ENCODE measurements around the gene FADS6. TPM values are rescaled to one million over a fixed set of nuclear protein-coding genes. Genes with fewer than 3 reads are reported as not detected.

The FADS6 gene
- total and polyA plus RNA-seq, 2 of the 13 experiments (the other 11 are each of a cell fraction or from before 2014, with no cell fraction given) = 0.11 TPM

DNA sequence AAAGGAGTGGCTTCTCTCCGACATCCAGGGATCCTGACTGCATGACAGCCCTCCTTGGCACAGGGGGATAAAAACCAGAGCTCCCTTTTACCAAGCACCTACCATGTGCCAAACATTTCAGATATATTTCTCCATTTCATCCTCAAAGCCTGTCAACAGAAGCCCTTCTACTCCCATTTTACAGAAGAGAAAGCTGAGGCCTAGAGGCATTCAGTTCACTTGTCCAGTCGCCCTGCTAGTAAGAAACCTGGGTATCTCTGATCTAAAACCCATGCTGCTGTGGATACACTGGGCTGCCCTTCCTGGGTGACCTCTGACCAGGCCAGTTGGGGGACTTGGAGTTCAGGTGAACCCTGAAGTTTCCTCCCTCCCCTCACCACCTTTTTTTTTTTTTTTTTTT is 14.8 kb downstream of the FADS6 start:
- peaks cover 7 to 50% of the 10 kb centered on the region in 2 experiments; a peak in 4 of 5 replicates for H3K27me3 ChIP-seq (ENCODE audit: control insufficient read depth in 1 of 2, insufficient read depth in 2 of 2, low read length in 2 of 2)
- CTCF ChIA-PET (ENCODE audit: low intra/inter-chr PET ratio, low total read pairs) = no interaction called here
- FAIRE-seq = no peak
- TF ChIP-seq ZNF629 (CRISPR knock-in tag; conservative IDR thresholded peaks at IDR 0.05) = peak; percentile 73
- TF ChIP-seq ATF6 (CRISPR knock-in tag; conservative IDR thresholded peaks at IDR 0.05) = no peak
- 0 out of 2 replicates have a peak, but pooled peaks have one; percentile 12 for TF ChIP-seq ZMYM3 (CRISPR knock-in tag; IDR thresholded peaks at IDR 0.05)
- TF ChIP-seq PHF21A (CRISPR knock-in tag; IDR thresholded peaks at IDR 0.05) = no peak
- WGBS (ENCODE audit: low lambda C conversion rate) = 19% methylated on average over 2 of the region's 2 CpGs
- no peak overlapping the region for H3K9ac ChIP-seq (ENCODE audit: insufficient read depth, low read depth, low read length)
- no peak for DNase-seq (ENCODE audit: low spot score)
- no peaks in the 10 kb centered on the region for H3K9me3 ChIP-seq (ENCODE audit: low read length)
- ATAC-seq = no peak
- no TSS peak for BruUV-seq (replicated peaks)
- POLR2A ChIA-PET = interaction anchor here (2.0 kb wide), 1 partner anchor 129 kb away, joined by 6 read pairs; no protein-coding TSS in a partner anchor
- no peaks in the 10 kb centered on the region for H3K36me3 ChIP-seq (replicated peaks in 1 of 2; ENCODE audit: control insufficient read depth in 1 of 2, insufficient read depth in 2 of 2, low read length in 2 of 2)
- in situ Hi-C loops (cut with HindIII; ENCODE audit: extremely low pct_ligation_motif_present, low pct_unique_long_range_greater_than_20kb) = no loop called here
- peaks cover 51% of the 10 kb centered on the region for H3K4me1 ChIP-seq (ENCODE audit: insufficient read depth, low read length)
- intact Hi-C loops (cut with micrococcal nuclease; ENCODE audit: unreplicated experiment) = no loop called here
- H3K4me3 ChIP-seq (replicated peaks in 1 of 3; ENCODE audit: insufficient read depth in 1 of 3, low read depth in 2 of 3, low read length in 3 of 3) = no peak overlapping the region
- no peak overlapping the region for H2AFZ ChIP-seq (ENCODE audit: low read length)
- no peaks in the 10 kb centered on the region for H3K79me2 ChIP-seq (ENCODE audit: insufficient read depth, low read length)
- no peak overlapping the region for H3K27ac ChIP-seq (ENCODE audit: extremely low read length, insufficient read depth, low read length)
- no peaks in the 10 kb centered on the region for H4K20me1 ChIP-seq (ENCODE audit: insufficient read depth, low read length)
- H3K4me2 ChIP-seq (ENCODE audit: low read depth, low read length) = no peak overlapping the region
